CD4-positive, alpha-beta T cell treated with Interleukin-2 at 100 ng/mL for 4 hours (primary cell): Measurements from ENCODE around the gene PPP1R3D.

Experiments
- DNase-seq: peaks from one replicate; pipeline ENCODE4 v3.0.0-alpha.2; 2020; ENCODE audit warnings: low spot score

The PPP1R3D gene

DNA sequence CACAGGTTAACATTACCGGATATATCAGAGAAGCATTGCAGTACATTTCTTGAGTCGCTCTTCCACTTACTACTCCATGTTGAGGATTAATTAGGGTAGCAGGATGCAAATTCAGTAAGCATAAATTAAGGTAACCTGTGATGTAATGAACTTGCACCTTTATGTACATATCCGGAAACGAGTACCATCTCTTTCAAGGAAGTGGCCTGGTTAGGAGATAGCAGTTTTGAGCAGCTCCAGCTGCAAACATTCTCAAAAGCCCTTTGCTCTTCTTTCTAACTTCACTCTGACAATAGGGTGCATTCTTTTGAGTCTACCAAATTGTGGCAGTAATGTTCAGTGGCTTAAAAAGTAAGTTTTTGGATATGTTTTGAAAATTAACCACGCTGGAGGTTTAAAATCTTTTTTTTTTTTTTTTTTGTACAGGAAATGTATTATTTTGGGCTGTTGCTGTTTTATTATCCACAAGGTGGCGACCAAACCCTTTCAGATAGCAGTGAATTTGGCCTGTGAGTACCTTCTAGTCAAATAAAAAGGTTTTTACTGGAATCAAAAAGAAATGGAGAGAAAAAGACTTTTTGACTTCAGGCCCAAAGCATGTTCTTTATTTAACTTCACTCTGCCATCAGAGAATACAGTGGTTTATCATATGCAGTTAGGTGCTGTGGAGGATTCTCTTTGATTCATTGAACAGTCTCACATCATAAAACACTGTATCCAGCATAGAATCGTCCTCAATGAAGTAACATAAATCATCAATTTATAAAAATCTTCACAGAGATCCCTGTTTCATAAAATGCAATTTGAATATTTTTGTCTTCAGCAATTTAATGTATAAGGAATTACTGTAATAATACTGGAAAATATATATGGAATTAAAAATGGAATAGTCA is 9.0 kb upstream of the PPP1R3D start:
- DNase-seq: peak; percentile 69

DNA sequence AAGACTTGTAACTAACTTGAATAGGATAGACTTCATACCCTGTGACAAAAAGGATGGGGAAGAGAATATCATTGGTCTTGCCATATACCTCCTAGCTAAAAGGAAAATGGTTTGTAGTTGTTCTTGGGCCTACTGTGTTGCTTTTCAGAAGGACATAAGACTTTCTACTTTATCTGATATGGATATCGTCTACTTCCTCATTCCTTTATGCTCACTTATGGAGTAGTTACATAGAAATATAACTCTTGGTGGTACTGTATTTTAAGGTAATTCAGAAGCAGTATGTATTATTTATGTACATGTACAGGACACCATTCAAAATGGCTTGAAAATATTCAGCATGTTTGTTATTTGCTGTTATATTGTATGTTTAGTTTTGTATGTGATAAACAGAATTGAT is 8.1 kb upstream of the PPP1R3D start:
- DNase-seq: no peak

GRCh38 chr20:59947376-59947775 is 7.3 kb upstream of the PPP1R3D start:
- DNase-seq: no peak

- no peak for DNase-seq
Measured at GRCh38 chr20:59945731-59946130, 5.6 kb upstream of the PPP1R3D start.

DNA sequence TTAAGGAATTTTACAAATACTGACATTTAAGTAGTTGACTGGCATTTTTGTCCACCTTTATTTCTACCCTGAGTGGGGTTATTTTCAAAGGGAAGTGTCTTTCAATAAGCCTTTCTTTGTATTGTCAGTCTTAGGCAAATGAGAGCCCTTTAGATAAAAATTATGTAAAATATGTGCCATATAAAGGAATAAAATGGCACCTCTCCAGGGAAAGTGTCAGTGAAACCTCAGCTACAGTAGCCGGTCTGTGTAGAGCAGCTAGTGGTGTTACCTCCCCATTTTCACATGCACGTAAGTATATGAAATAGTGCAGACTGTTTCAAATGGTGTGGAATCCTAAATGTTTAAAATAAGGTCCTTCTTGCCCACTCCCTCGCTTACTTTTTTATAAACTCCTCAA is 5.1 kb upstream of the PPP1R3D start:
- no peak for DNase-seq

GRCh38 chr20:59944726-59945125 is 4.6 kb upstream of the PPP1R3D start:
- no peak for DNase-seq

GRCh38 chr20:59942245-59942644 is 2.1 kb upstream of the PPP1R3D start:
- DNase-seq: no peak

GRCh38 chr20:59940956-59941294 is 820 bp upstream of the PPP1R3D start:
- no peak for DNase-seq

- DNase-seq: no peak
Measured at GRCh38 chr20:59939879-59940128, 301 bp downstream of the PPP1R3D start.

DNA sequence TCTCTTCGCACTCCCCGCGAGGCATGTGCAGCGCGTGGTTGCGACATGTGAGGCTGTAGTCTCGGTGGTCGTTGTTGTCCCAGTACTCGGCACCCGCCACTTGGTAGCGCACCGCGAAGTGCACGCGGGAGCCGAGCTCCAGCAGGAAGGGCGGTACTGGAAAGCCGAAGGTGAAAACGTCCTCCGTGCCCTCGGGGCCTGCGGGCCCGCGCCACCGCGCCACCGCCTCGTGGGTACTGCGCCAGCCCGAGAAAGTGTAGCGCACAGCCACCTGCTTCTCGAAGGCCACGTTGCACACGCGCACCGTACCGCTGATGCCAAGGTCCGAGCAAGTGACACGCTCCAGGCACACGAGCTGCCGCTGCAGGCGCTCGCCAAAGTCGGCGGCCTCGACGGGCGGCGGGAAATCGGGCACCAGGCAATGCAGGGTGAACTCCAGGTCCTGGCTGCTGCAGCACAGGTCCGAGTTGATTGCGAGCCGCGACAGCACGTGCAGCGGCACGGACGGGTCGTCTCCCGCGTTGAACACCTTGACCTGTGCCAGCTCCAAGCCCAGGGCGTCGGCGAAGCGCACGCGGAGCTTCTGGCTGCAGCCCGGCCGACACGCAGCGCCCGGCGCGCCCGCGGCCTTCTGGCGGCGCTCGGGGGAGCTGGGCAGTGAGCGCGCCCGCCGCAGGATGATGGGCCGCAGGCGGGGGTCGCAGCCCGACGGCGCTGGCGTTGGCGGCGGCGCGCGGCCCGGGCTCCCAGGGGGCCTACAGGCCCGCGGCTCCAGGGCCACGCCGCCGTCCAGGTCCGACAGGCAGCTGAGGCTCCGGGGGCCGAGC is 840 bp downstream of the PPP1R3D start:
- DNase-seq: no peak

GRCh38 chr20:59938696-59939051 is 1.4 kb downstream of the PPP1R3D start:
- no peak for DNase-seq

DNA sequence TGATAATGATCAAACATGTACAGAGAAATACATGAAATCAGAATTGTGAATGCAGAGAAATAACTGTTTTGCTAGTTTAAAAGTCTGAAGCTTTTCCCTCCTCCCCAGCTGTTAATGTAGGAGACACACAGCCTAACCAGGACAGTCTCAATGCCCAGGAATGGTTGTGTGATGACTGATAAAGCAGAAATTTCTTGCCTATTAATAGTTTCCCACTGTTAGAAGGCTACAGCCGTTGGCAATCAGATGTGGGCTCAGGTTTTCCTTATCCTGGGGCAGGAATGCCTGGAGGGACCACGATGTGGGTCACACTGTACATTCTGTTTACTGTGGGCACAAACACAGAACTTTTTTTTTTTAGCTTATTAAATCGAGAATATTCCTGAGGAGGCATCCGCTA is 1.9 kb downstream of the PPP1R3D start:
- DNase-seq: no peak

DNA sequence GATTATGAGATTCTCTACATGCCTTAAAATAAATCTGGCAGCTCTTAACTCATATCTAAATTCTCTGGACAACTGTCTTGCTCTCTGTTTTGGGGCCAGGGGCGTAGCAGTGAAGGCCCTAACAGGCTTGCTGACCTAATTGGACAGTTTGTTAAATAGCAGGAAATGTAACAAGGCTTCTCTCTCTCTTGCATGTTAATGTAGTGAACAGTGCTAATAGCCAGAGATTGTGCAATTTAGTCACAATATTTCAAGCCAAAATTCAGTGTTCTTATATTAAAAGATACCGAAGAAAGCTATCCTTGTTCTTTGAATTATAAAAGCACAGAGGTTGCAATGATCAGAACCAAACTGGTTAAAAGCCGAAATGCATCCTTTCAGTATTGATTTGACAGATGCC is 3.0 kb downstream of the PPP1R3D start:
- no peak for DNase-seq

- no peak for DNase-seq
Measured at GRCh38 chr20:59936409-59936808, 3.7 kb downstream of the PPP1R3D start.

DNA sequence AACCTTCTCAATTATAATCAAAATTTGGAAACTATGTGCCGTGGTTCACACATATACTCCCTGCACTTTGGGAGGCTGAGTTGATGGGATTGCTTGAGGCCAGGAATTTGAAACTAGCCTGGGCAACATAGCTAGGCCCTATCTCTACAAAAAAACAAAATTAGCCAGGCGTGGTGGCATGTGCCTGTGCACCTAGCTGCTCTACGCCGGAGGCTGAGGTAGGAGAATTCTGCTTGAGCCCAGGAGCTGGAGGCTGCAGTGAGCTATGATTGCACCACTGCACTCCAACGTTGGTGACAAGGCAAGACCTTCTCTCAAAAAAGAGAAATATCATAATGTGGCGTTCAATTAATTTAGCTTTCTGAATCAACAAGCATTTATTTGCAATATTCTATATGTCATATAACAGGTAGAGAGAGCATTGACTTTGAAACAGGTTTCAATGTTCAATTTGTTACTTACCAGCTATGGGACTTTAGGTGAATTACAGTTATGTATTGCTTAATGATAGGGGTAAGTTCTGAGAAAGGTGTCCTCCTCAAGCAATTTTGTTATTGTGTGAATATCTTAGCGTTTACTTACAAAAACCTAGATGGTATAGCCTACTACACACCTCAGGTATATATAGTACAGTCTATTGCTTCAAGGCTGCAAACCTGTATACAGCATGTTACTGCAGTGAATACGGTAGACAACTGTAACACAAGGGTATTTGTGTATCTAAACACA is 4.5 kb downstream of the PPP1R3D start:
- DNase-seq: no peak

GRCh38 chr20:59933849-59934585 is 6.1 kb downstream of the PPP1R3D start:
- DNase-seq: peak; percentile 76

DNA sequence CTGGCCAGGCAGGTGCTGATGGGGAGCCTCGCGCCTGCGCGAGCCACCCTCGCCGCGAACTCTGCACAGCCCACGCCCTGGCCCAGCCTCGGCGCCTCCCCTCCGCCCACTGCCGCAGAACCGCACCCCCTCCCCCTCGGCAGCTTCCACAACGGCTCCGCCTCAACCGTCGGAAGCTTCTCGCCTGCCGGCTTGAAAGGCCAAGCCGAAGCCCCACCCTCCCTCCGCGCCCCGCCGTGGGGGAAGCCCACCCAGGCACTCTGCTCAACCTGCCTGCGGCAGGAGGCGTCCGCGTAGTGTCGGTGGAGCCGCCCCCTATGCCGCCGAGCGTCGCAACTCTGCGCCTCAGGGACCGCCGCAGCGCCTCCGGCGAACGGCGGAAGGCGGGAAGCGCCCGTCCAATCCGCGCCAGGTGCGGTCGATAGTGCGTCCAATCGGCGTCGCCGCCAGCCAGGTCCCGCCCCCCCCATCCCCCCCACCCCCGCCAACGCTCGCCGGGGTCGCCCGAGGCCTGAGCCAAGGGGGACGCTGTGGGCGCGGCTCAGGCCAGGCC is 6.7 kb downstream of the PPP1R3D start, which contains the start of gene SYCP2:
TSS of gene SYCP2 (minus strand) at position 342 of the 553 bp plus-strand sequence. CDS start 11,224 bp downstream, outside the sequence.
- DNase-seq: peak; percentile 63

GRCh38 chr20:59932616-59933295 is 7.3 kb downstream of the PPP1R3D start:
- DNase-seq: no peak

DNA sequence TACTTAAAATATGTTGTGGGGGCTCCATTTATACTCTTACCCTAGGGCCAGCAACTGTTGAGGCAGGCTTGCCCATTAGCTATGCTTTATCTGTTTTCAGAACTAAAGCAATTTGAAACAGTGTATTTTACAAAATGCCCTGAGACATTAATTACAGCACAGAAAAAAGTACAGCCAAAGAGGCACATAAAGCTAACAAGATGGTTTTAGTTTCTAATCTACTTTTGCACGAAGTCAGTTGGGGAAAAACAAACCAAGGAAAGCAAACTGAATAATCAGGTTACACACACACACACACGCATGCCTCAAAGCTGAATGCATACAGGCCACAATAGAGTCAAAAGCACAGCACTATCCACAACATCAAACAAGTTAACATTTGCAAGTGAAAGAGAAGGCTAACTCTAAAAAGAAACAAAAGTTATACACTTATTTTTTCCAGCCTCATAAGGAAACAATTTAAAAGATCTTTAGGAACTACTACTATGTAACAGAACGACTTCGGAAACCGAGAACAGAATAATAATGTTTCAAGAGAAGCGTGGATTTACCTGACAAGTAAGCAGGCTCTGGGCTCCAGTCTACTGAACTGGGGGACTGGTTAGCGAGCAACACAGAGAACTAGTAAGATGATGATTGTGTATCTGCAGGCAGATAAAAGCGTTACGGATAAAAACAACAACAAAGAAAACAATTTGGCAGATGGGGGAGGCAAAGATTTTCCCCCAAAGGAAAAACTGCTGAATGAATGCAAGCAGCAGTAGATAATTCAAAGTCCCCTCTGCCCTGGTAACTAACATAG is 8.4 kb downstream of the PPP1R3D start:
- DNase-seq: no peak

GRCh38 chr20:59925899-59926298 is 14.2 kb downstream of the PPP1R3D start:
- DNase-seq: no peak
